Activated CD4-positive, alpha-beta T cell treated with anti-CD3 and anti-CD28 coated beads, Interleukin-2, amount 50 U/mL, for 48 hours (primary cell): Measurements from ENCODE around the gene EYS.

Source experiments
- DNase-seq, 2 experiments: peaks; one replicate each; pipeline ENCODE4 v3.0.0-alpha.2; 2020

The EYS gene

GRCh38 chr6:64926051-64926450 lies 781.0 kb downstream of the EYS start:
- DNase-seq = no peak

- DNase-seq = no peak
Measured at GRCh38 chr6:64920257-64920656, 786.8 kb downstream of the EYS start.

GRCh38 chr6:64914124-64914523 lies 792.9 kb downstream of the EYS start:
- DNase-seq = no peak

GRCh38 chr6:64912966-64913365 lies 794.1 kb downstream of the EYS start:
- no peak for DNase-seq

GRCh38 chr6:64908104-64908503 lies 798.9 kb downstream of the EYS start:
- DNase-seq = no peak

- no peak for DNase-seq
Measured at GRCh38 chr6:64904616-64905015, 802.4 kb downstream of the EYS start.

GRCh38 chr6:64902596-64902995 lies 804.4 kb downstream of the EYS start:
- no peak for DNase-seq

GRCh38 chr6:64896939-64897338 lies 810.1 kb downstream of the EYS start:
- no peak for DNase-seq

- DNase-seq = no peak
Measured at GRCh38 chr6:64895945-64896344, 811.1 kb downstream of the EYS start.

GRCh38 chr6:64890609-64891008 lies 816.4 kb downstream of the EYS start:
- DNase-seq = no peak

GRCh38 chr6:64889144-64889543 lies 817.9 kb downstream of the EYS start:
- DNase-seq = no peak

GRCh38 chr6:64874776-64875175 lies 832.2 kb downstream of the EYS start:
- DNase-seq = no peak

GRCh38 chr6:64872633-64873032 lies 834.4 kb downstream of the EYS start:
- no peak for DNase-seq

GRCh38 chr6:64861039-64861651 lies 845.9 kb downstream of the EYS start:
- DNase-seq = no peak

- DNase-seq = no peak
Measured at GRCh38 chr6:64860203-64860602, 846.8 kb downstream of the EYS start.

- DNase-seq = no peak
Measured at GRCh38 chr6:64850121-64850520, 856.9 kb downstream of the EYS start.

GRCh38 chr6:64848467-64848866 lies 858.6 kb downstream of the EYS start:
- DNase-seq = no peak

GRCh38 chr6:64847396-64847795 lies 859.6 kb downstream of the EYS start:
- DNase-seq = no peak

GRCh38 chr6:64838726-64839125 lies 868.3 kb downstream of the EYS start:
- no peak for DNase-seq

GRCh38 chr6:64831680-64832079 lies 875.3 kb downstream of the EYS start:
- DNase-seq = no peak

- DNase-seq = no peak
Measured at GRCh38 chr6:64817525-64817924, 889.5 kb downstream of the EYS start.

GRCh38 chr6:64815718-64816117 lies 891.3 kb downstream of the EYS start:
- DNase-seq = no peak

GRCh38 chr6:64812138-64812537 lies 894.9 kb downstream of the EYS start:
- DNase-seq = no peak

- DNase-seq = no peak
Measured at GRCh38 chr6:64811119-64811518, 895.9 kb downstream of the EYS start.

- DNase-seq = no peak
Measured at GRCh38 chr6:64807785-64808184, 899.2 kb downstream of the EYS start.
